RWPE2 (cell line): Measurements from ENCODE around the gene SPTB.

Experiments
- ATAC-seq: fragments of 200-7000 bp; cut with Tn5 transposase; 3 replicates; pipeline ENCODE4 v1.9.1; 2021; ENCODE audit warnings: low read depth
- DNase-seq: peaks from one replicate; pipeline ENCODE4 v3.0.0-alpha.2; 2020; ENCODE audit warnings: low spot score
- H3K27ac ChIP-seq: fragments of 450-650 bp; 2 replicates; pipeline ENCODE4 v1.5.1; 2017; ENCODE audit warnings: mild to moderate bottlenecking; ENCODE audit not compliant: poor library complexity, severe bottlenecking
- H3K27me3 ChIP-seq: fragments of 250-450 bp; sonication (Bioruptor Pico); 2 replicates; pipeline ENCODE4 v1.5.1; 2021; ENCODE audit warnings: mild to moderate bottlenecking, moderate library complexity; ENCODE audit not compliant: insufficient read depth, poor library complexity, severe bottlenecking
- H3K36me3 ChIP-seq: fragments of 250-450 bp; sonication (Bioruptor Pico); 2 replicates; pipeline ENCODE4 v1.5.1; 2020; ENCODE audit warnings: low read depth, mild to moderate bottlenecking, moderate library complexity
- H3K4me1 ChIP-seq: fragments of 250-450 bp; sonication (Bioruptor Pico); 2 replicates; pipeline ENCODE4 v1.5.1; 2021; ENCODE audit warnings: mild to moderate bottlenecking, moderate library complexity; ENCODE audit not compliant: insufficient read depth, poor library complexity, severe bottlenecking
- H3K4me3 ChIP-seq: fragments of 250-450 bp; sonication (Bioruptor Pico); 2 replicates; pipeline ENCODE4 v1.5.1; 2021; ENCODE audit warnings: mild to moderate bottlenecking, moderate library complexity; ENCODE audit not compliant: severe bottlenecking
- H3K9me3 ChIP-seq: fragments of 250-450 bp; sonication (Bioruptor Pico); 2 replicates; pipeline ENCODE4 v1.5.1; 2021; ENCODE audit warnings: mild to moderate bottlenecking, moderate library complexity; ENCODE audit not compliant: severe bottlenecking
- TF ChIP-seq, protein P1 (sequence below): fragments of 450-650 bp; IDR thresholded peaks from one replicate; pipeline ENCODE4 v1.5.1; 2017; ENCODE audit warnings: mild to moderate bottlenecking, moderate library complexity; ENCODE audit not compliant: poor library complexity, severe bottlenecking

Gene SPTB

DNA sequence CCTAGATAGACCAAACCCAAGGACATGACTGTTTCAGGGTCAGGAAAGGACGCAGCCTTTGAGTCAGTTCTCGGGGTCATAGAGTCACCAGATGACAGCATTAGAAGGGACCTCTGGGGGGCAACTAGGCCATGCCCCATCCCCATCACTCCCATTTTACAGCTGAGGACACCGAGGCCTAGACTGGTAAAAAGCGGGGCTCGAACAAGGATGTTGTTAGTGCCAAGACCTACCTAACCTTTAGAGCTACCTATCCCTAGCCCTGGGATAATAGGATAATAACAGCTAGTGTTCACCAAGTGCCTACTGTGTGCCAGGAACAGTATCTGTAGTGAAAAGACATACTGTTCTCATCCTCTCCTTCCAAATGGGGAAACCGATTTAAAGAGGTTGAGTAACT is 126.8 kb downstream of the SPTB start:
- peaks cover 28% of the 10 kb centered on the region for H3K4me1 ChIP-seq
- DNase-seq, result no peak
- H3K9me3 ChIP-seq, result no peaks in the 10 kb centered on the region
- no peaks in the 10 kb centered on the region for H3K27me3 ChIP-seq
- no peak overlapping the region for H3K4me3 ChIP-seq
- no peak overlapping the region for H3K27ac ChIP-seq
- ATAC-seq, result no peak
- TF ChIP-seq, protein P1, sequence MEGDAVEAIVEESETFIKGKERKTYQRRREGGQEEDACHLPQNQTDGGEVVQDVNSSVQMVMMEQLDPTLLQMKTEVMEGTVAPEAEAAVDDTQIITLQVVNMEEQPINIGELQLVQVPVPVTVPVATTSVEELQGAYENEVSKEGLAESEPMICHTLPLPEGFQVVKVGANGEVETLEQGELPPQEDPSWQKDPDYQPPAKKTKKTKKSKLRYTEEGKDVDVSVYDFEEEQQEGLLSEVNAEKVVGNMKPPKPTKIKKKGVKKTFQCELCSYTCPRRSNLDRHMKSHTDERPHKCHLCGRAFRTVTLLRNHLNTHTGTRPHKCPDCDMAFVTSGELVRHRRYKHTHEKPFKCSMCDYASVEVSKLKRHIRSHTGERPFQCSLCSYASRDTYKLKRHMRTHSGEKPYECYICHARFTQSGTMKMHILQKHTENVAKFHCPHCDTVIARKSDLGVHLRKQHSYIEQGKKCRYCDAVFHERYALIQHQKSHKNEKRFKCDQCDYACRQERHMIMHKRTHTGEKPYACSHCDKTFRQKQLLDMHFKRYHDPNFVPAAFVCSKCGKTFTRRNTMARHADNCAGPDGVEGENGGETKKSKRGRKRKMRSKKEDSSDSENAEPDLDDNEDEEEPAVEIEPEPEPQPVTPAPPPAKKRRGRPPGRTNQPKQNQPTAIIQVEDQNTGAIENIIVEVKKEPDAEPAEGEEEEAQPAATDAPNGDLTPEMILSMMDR, result no peak
- H3K36me3 ChIP-seq, result peaks cover 16% of the 10 kb centered on the region

DNA sequence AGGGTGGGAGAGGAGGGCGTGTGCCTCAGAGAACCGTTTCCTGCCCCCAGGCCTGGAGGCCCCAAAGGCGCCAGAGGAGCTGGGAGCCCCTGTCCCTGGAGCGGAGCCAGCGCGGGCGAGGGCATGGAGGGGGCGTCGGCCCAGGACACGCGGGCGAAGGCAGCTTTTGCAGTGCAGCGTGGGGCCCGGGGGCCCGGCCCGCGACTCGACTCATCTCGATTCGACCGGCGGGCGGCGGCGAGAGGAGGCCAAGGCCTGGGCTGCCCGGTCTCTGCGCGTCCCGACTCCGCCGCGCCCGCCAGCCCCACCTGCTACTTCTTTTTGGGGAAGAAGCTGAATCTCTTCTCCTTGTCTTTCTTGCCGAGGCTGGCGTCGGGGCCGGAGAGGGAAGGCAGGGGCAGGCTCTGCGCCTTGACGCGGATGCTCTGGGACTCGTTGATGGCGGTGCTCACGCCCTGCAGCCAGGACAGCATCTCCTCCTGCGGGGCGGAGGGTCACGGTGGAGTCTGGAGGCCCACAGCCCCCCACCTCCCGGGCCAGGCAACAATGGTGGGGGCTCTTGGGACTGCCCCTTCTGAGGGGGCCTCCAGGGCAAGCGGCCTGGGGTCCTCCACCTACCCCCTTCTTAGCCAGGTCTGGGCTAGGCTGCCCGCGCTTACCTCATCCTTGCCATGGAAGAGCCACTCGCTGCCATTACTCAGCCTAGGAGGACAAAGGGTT is 130.6 kb downstream of the SPTB start:
- no peak overlapping the region for H3K27ac ChIP-seq

DNA sequence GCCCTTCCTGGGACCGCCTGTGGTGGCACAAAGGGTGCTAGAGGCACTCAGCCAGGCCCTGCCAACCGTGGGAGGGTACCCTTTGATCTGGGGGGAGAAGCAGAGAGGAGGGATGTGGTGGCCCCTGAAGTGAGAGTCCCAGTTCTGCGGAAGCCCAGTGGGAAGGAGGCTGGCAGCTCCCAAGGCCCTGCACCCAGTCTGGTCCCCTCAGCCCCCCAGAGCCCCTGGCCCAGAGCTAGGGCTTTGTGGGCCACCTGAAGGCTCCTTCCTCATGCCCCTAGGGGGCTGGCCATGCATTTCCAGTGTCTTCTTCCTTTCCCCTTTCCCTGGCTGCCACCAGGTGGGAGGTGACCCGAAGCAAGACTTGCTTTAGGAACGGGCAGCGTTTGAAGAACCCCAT is 131.2 kb downstream of the SPTB start:
- Histone ChIP-seq H3K4me3 (no peak overlapping the region), H3K27me3 (no peaks in the 10 kb centered on the region), H3K9me3 (no peaks in the 10 kb centered on the region), H3K4me1 (no peaks in the 10 kb centered on the region), H3K27ac (no peak overlapping the region), H3K36me3 (peaks cover 58% of the 10 kb centered on the region)
- no peak for DNase-seq
- no peak for ATAC-seq
- TF ChIP-seq, protein P1, result no peak

More for the DNA sequence above, 130.6 kb downstream of the SPTB start:
- no peaks in the 10 kb centered on the region for H3K27me3 ChIP-seq
- peaks cover 51% of the 10 kb centered on the region for H3K36me3 ChIP-seq
- no peaks in the 10 kb centered on the region for H3K9me3 ChIP-seq
- TF ChIP-seq, protein P1, result no peak
- no peak overlapping the region for H3K4me3 ChIP-seq
- H3K4me1 ChIP-seq, result no peaks in the 10 kb centered on the region
- no peak for DNase-seq
- ATAC-seq, result no peak

DNA sequence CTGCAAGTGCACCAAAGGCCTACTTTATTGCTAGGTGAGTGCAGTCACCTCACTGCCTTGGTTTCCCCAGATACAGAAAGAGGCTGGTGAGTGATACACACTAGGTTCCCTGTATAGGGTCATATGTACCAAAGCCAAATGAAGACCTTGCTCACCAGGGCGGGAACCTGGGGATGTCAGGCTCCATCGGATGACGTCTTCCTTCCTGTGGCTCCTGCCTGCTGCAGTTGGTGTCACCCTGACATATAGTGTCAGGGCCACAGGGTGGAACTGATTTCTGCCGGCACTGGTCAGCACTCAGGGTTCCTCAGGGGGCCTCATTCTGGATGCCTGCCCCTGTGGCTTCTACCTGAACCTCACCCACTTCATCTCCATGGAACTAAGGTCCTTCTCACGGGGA is 132.4 kb downstream of the SPTB start:
- Histone ChIP-seq H3K36me3 (peaks cover 70% of the 10 kb centered on the region), H3K4me1 (no peaks in the 10 kb centered on the region), H3K9me3 (no peaks in the 10 kb centered on the region), H3K4me3 (no peak overlapping the region), H3K27me3 (no peaks in the 10 kb centered on the region), H3K27ac (no peak overlapping the region)
- ATAC-seq (no peak), DNase-seq (no peak)
- TF ChIP-seq, protein P1, result no peak
